RWPE1 (cell line): ENCODE measurements around the gene LRRTM4.

ENCODE experiments used
- CTCF ChIA-PET: fragments of 350-600 bp; sonication (Branson Sonifier 250); formaldehyde crosslinking; extraction: SDS; loops from one replicate; lab custom pipeline; 2021; lab: Yijun Ruan, JAX
- POLR2A ChIA-PET: fragments of 400-600 bp; formaldehyde crosslinking; extraction: SDS; loops from one replicate; lab custom pipeline; 2020; ENCODE audit warnings: antibody characterized with exemption; ENCODE audit not compliant: low non-redundant PET; lab: Yijun Ruan, JAX
- DNase-seq: peaks from one replicate; pipeline ENCODE4 v3.0.0; 2012; ENCODE audit warnings: low spot score
- H3K27ac ChIP-seq: fragments of 450-650 bp; 2 replicates; pipeline ENCODE4 v1.5.1; 2017
- TF ChIP-seq, protein P1 (sequence below): fragments of 450-650 bp; conservative IDR thresholded peaks from 2 replicates; pipeline ENCODE4 v1.5.1; 2017; ENCODE audit warnings: low read depth, mild to moderate bottlenecking

Gene LRRTM4

DNA sequence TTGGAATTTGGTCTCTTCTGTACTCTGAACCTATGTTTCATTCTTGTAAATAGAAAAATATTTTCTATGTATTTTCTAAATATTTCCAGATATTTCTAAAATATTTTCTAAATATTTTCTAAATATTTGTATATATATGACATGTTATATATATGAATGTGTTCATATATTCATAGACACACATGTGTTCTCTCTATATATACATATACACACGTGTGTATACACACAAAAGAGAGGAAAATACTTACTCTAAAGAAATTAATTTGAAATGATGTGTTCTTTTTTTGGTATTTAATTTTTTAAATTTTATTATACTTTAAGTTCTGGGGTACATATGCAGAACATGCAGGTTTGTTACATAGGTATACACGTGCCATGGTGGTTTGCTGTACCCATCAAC, 589.6 kb downstream of the LRRTM4 start:
- TF ChIP-seq, protein P1, sequence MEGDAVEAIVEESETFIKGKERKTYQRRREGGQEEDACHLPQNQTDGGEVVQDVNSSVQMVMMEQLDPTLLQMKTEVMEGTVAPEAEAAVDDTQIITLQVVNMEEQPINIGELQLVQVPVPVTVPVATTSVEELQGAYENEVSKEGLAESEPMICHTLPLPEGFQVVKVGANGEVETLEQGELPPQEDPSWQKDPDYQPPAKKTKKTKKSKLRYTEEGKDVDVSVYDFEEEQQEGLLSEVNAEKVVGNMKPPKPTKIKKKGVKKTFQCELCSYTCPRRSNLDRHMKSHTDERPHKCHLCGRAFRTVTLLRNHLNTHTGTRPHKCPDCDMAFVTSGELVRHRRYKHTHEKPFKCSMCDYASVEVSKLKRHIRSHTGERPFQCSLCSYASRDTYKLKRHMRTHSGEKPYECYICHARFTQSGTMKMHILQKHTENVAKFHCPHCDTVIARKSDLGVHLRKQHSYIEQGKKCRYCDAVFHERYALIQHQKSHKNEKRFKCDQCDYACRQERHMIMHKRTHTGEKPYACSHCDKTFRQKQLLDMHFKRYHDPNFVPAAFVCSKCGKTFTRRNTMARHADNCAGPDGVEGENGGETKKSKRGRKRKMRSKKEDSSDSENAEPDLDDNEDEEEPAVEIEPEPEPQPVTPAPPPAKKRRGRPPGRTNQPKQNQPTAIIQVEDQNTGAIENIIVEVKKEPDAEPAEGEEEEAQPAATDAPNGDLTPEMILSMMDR: no peak
- H3K27ac ChIP-seq: no peak overlapping the region
- ChIA-PET CTCF (no interaction called here), POLR2A (no interaction called here)
- DNase-seq: no peak

DNA sequence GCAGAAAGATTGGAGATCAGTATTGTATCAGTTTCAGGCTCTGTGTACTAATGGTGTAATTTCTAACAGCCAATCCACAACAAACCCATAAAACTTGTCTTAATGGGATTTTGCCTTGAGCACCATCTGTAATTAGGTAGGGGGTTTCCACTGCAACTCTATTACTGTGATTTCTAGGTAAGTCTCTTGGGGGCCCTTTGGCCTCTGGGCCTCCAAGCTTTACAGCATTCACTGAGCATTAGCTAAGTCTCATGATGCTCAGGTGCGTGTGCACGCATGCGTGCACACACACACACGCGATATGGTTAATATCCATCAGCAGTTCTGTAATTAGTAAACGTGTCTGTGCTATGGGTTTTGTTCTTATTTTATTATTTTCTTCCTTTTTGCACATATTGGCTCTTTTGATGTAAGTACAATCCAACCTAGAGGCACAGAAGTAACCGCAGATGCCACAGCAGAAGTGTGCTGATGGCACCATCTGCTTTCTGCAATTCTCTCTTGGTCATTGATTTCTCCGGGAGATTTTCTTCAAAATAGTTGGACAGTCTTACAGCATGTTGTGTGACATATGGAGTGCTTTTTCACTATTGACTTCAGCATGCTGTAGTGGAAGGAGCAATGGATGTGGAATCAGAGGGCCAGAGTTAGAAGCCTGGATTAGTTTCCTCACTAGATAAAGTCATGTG, 592.0 kb downstream of the LRRTM4 start:
- TF ChIP-seq, protein P1: no peak
- no peak overlapping the region for H3K27ac ChIP-seq
- POLR2A ChIA-PET: no interaction called here
- CTCF ChIA-PET: no interaction called here
- no peak for DNase-seq

DNA sequence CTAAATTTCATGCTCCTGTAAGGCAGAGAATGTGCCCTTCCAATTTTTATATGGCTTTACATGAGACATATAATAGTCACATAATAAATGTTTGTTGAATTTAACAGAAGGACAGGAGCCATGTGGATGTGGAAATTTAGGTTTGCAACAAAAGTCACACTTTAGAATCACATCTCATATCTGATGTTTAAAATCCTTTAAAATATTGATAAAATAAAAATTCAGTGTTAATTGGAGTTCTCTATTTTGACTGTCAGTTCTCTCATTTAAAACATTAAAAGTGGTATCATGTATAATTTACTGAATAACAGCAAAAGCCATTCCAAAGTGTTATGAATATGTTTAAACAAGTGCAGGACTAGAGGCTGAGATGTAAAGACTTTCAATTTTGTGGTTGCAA, 594.1 kb downstream of the LRRTM4 start:
- DNase-seq: no peak
- TF ChIP-seq, protein P1: no peak
- no peak overlapping the region for H3K27ac ChIP-seq
- ChIA-PET CTCF (interaction anchor here (0.6 kb wide), 1 partner anchor 112 kb away, joined by 3 read pairs; no protein-coding TSS in a partner anchor), POLR2A (no interaction called here)

DNA sequence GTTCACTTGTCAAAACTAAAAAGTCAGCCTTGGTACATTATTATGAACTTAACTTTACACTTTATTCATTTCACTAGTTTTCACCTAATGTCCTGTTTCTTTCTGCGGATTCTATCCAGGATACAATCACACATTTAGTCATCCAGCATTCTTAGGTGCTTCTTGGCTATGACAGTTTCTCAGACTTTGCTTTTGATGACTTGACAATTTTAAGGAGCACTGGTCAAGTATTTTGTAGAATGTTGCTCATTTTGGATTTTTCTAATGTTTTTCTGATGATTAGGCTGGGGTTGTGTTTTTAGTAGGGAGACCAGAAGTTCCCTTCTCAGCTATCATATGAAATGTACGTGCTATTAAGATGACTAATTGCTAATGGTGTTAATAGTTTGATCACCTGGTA, 601.2 kb downstream of the LRRTM4 start:
- H3K27ac ChIP-seq: no peak overlapping the region
- no peak for DNase-seq
- TF ChIP-seq, protein P1: no peak
- ChIA-PET POLR2A (no interaction called here), CTCF (no interaction called here)

DNA sequence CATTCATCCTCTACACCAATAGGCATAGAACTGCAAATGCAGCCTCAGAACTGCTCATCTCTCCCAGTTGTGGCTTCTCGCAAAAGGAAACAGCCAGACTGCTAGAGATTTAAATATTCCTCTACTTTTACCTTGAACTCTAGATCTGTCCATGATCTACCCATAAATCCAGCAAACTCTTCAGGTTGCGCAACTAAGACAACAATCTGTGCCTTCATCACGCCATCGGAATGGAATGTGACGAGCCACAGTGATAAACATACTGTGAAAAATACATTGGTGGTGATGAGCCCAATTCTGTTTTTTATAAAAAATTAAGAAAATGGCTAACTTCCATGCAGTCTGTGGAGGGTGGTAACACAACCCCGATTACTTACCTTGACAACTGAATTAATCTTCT, 626.7 kb downstream of the LRRTM4 start:
- ChIA-PET POLR2A (no interaction called here), CTCF (interaction anchor here (0.7 kb wide), 1 partner anchor 359 kb away, joined by 3 read pairs; no protein-coding TSS in a partner anchor)
- TF ChIP-seq, protein P1: no peak
- DNase-seq: no peak
- H3K27ac ChIP-seq: no peak overlapping the region

DNA sequence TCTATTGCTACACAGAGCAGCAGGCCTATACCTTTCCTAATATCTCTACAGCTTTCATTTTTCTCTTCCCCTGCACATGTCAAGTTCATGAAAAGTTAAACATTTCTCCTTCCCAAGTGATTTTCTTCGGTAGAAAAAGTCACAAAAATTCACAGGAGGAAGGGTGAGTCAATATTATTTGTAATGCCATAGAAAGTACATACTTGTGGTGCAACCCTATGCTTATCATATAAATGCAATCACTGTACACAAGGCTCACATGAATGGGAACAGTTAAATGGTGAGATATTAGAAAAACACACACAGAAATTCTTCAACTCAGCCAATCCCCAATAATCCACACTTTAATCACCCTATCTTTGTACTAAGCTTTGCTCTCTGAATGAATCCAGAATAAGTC, 651.6 kb downstream of the LRRTM4 start:
- ChIA-PET CTCF (no interaction called here), POLR2A (no interaction called here)
- TF ChIP-seq, protein P1: no peak
- no peak for DNase-seq
- no peak overlapping the region for H3K27ac ChIP-seq
